GM12892 (cell line): Measurements from ENCODE around the gene CCNF.

ENCODE experiments used
- POLR2A ChIP-seq: IDR thresholded peaks from 2 replicates; pipeline ENCODE4 v1.6.1; 2011; ENCODE audit warnings: low read depth, low read length, control low read depth
- POLR2AphosphoS5 ChIP-seq: IDR thresholded peaks from 2 replicates; pipeline ENCODE4 v1.6.1; 2011; ENCODE audit warnings: low read depth, low read length, control low read depth
- TAF1 ChIP-seq: IDR thresholded peaks from 2 replicates; pipeline ENCODE4 v1.6.1; 2011; ENCODE audit warnings: low read depth, mild to moderate bottlenecking, control low read depth, low read length, borderline replicate concordance

GRCh38 chr16:2470234-2470601, 41.0 kb downstream of the CCNF start:
- TF ChIP-seq TAF1 (no peak), POLR2A (no peak), POLR2AphosphoS5 (no peak)
